ENCODE measurements around the gene BECN2.

Gene BECN2

GRCh38 chr1:241994171-241994570, 36.6 kb downstream of the BECN2 start:
- TF ChIP-seq PAX5 (IDR thresholded peaks at IDR 0.05; ENCODE audit: insufficient read depth, low read length, severe bottlenecking): no peak
- no peak for TF ChIP-seq SPI1 (IDR thresholded peaks at IDR 0.05; ENCODE audit: low read depth, low read length)
- TF ChIP-seq POU2F2 (IDR thresholded peaks at IDR 0.05; ENCODE audit: low read depth, low read length): no peak
- TF ChIP-seq TAF1 (IDR thresholded peaks at IDR 0.05; ENCODE audit: low read depth, low read length): no peak
- TF ChIP-seq POLR2A (IDR thresholded peaks at IDR 0.05; ENCODE audit: low read depth, low read length): no peak
- TF ChIP-seq POLR2AphosphoS5 (IDR thresholded peaks at IDR 0.05; ENCODE audit: low read depth, low read length): no peak
- DNase-seq (ENCODE audit: insufficient read length, low spot score) (no peak), FAIRE-seq (no peak)

- DNase-seq (ENCODE audit: insufficient read length, low spot score): no peak
- no peak for TF ChIP-seq TAF1 (IDR thresholded peaks at IDR 0.05; ENCODE audit: low read depth, low read length)
- TF ChIP-seq SPI1 (IDR thresholded peaks at IDR 0.05; ENCODE audit: low read depth, low read length): no peak
- TF ChIP-seq POLR2AphosphoS5 (IDR thresholded peaks at IDR 0.05; ENCODE audit: low read depth, low read length): no peak
- TF ChIP-seq POU2F2 (IDR thresholded peaks at IDR 0.05; ENCODE audit: low read depth, low read length): no peak
- TF ChIP-seq POLR2A (IDR thresholded peaks at IDR 0.05; ENCODE audit: low read depth, low read length): no peak
- TF ChIP-seq PAX5 (IDR thresholded peaks at IDR 0.05; ENCODE audit: insufficient read depth, low read length, severe bottlenecking): no peak
- no peak for FAIRE-seq
Measured at GRCh38 chr1:241997401-241997998, 39.9 kb downstream of the BECN2 start.

DNA sequence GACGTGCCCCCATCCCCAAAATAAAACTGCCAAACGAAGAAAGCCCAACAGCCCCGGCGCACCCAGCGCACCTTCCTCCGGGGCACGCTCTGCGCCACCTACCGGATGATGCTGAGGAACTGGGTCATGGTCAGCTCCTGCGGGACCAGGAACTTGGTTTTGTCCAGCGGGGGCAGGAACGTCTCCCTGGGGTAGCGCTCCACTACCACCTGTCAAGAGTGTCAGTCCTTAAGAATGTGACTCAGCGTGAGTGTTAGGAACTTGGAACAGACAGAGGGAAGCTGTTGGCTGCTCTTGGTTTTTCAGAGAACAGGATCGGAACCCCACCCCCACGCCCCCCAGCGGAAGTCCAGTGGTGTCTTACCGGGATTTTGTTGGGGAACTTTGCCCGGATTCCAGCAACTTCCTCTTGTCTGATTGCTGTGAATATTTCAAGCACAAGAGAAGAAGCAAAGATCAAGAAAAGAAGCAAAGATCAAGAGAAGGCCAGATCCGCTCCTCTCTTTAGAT, 40.9 kb downstream of the BECN2 start:
- DNase-seq (ENCODE audit: insufficient read length, low spot score): no peak
- FAIRE-seq: no peak
- TF ChIP-seq POU2F2 (IDR thresholded peaks at IDR 0.05; ENCODE audit: low read depth, low read length): no peak
- TF ChIP-seq PAX5 (IDR thresholded peaks at IDR 0.05; ENCODE audit: insufficient read depth, low read length, severe bottlenecking): no peak
- no peak for TF ChIP-seq POLR2A (IDR thresholded peaks at IDR 0.05; ENCODE audit: low read depth, low read length)
- no peak for TF ChIP-seq POLR2AphosphoS5 (IDR thresholded peaks at IDR 0.05; ENCODE audit: low read depth, low read length)
- no peak for TF ChIP-seq TAF1 (IDR thresholded peaks at IDR 0.05; ENCODE audit: low read depth, low read length)
- TF ChIP-seq SPI1 (IDR thresholded peaks at IDR 0.05; ENCODE audit: low read depth, low read length): no peak; the same call in 1 of the 2 replicates

GRCh38 chr1:241999026-241999425, 41.5 kb downstream of the BECN2 start, which contains the start of gene MAP1LC3C:
Gene MAP1LC3C, minus strand, starts transcription at chr1:241999098. Its CDS starts 90 bp downstream, at chr1:241999008.
- TF ChIP-seq POLR2AphosphoS5 (IDR thresholded peaks at IDR 0.05; ENCODE audit: low read depth, low read length) (no peak), PAX5 (IDR thresholded peaks at IDR 0.05; ENCODE audit: insufficient read depth, low read length, severe bottlenecking) (no peak), POLR2A (IDR thresholded peaks at IDR 0.05; ENCODE audit: low read depth, low read length) (no peak), TAF1 (IDR thresholded peaks at IDR 0.05; ENCODE audit: low read depth, low read length) (no peak), SPI1 (IDR thresholded peaks at IDR 0.05; ENCODE audit: low read depth, low read length) (no peak), POU2F2 (IDR thresholded peaks at IDR 0.05; ENCODE audit: low read depth, low read length) (no peak)
- no peak for FAIRE-seq
- no peak for DNase-seq (ENCODE audit: insufficient read length, low spot score)

DNA sequence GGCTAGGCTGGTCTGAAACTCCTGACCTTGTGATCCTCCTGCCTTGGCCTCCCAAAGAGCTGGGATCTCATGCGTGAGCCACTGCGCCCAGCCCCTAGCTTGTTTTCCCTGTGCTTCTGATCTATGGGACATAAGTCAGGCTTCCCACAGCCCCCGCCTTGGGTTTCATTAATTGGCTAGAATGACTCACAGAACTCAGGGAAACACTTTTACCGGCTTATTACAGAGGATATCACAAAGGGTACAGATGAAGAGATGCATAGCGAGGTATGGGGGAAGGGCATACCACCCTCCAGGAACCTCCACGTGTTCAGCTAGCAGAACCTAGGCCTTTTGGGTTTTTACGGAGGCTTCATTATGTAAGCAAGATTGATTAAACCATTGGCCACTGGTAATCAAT, 42.9 kb downstream of the BECN2 start:
- FAIRE-seq: no peak
- TF ChIP-seq POLR2AphosphoS5 (IDR thresholded peaks at IDR 0.05; ENCODE audit: low read depth, low read length) (no peak), PAX5 (IDR thresholded peaks at IDR 0.05; ENCODE audit: insufficient read depth, low read length, severe bottlenecking) (no peak), POU2F2 (IDR thresholded peaks at IDR 0.05; ENCODE audit: low read depth, low read length) (no peak), SPI1 (IDR thresholded peaks at IDR 0.05; ENCODE audit: low read depth, low read length) (no peak), POLR2A (IDR thresholded peaks at IDR 0.05; ENCODE audit: low read depth, low read length) (no peak), TAF1 (IDR thresholded peaks at IDR 0.05; ENCODE audit: low read depth, low read length) (no peak)
- DNase-seq (ENCODE audit: insufficient read length, low spot score): no peak

DNA sequence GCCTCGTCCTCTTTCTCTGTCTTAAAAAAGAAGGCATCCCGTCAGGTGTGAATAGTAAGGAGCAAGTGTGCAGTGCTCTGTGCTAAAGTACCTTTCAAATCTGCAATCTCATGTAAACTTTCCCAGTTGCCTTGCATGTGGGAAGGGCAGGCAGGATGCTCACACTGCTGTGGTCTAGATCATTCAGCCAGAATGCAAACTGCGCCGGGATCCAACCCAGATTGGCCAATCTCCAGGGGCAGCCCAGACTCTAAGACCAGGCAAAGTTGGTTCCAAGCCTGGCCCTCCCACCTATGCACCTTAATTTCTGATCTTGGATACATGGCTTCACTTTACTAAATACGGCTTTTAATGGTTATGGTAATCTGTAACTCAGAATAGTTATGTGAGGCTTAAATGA, 44.5 kb downstream of the BECN2 start:
- FAIRE-seq: no peak
- TF ChIP-seq POU2F2 (IDR thresholded peaks at IDR 0.05; ENCODE audit: low read depth, low read length) (no peak), POLR2AphosphoS5 (IDR thresholded peaks at IDR 0.05; ENCODE audit: low read depth, low read length) (no peak), POLR2A (IDR thresholded peaks at IDR 0.05; ENCODE audit: low read depth, low read length) (no peak), TAF1 (IDR thresholded peaks at IDR 0.05; ENCODE audit: low read depth, low read length) (no peak), SPI1 (IDR thresholded peaks at IDR 0.05; ENCODE audit: low read depth, low read length) (no peak), PAX5 (IDR thresholded peaks at IDR 0.05; ENCODE audit: insufficient read depth, low read length, severe bottlenecking) (no peak)
- DNase-seq (ENCODE audit: insufficient read length, low spot score): no peak

DNA sequence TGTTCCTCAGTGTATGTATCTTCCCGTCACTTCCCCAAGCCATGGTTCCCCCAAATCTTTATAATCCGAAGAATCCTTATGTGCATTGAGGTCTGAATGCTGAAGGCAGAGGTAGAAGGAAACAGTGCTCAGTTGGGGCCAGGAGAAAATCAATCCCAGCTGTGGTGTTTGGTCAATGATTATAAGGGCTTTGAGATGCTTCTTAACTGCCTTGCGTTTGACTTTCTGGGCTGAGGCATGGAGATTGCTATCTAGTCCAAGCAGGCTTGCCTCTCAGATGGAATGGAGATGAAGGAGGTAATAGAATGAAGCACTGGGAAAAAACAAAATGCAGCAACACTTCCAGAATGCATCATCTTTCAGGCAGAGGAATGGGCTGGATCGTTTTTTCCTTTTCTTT, 44.9 kb downstream of the BECN2 start:
- FAIRE-seq (no peak), DNase-seq (ENCODE audit: insufficient read length, low spot score) (no peak)
- no peak for TF ChIP-seq POU2F2 (IDR thresholded peaks at IDR 0.05; ENCODE audit: low read depth, low read length)
- no peak for TF ChIP-seq PAX5 (IDR thresholded peaks at IDR 0.05; ENCODE audit: insufficient read depth, low read length, severe bottlenecking)
- no peak for TF ChIP-seq POLR2A (IDR thresholded peaks at IDR 0.05; ENCODE audit: low read depth, low read length)
- TF ChIP-seq SPI1 (IDR thresholded peaks at IDR 0.05; ENCODE audit: low read depth, low read length): no peak
- no peak for TF ChIP-seq TAF1 (IDR thresholded peaks at IDR 0.05; ENCODE audit: low read depth, low read length)
- TF ChIP-seq POLR2AphosphoS5 (IDR thresholded peaks at IDR 0.05; ENCODE audit: low read depth, low read length): no peak

- FAIRE-seq (no peak), DNase-seq (ENCODE audit: insufficient read length, low spot score) (no peak)
- TF ChIP-seq POLR2AphosphoS5 (IDR thresholded peaks at IDR 0.05; ENCODE audit: low read depth, low read length): no peak
- TF ChIP-seq SPI1 (IDR thresholded peaks at IDR 0.05; ENCODE audit: low read depth, low read length): no peak
- no peak for TF ChIP-seq POLR2A (IDR thresholded peaks at IDR 0.05; ENCODE audit: low read depth, low read length)
- TF ChIP-seq PAX5 (IDR thresholded peaks at IDR 0.05; ENCODE audit: insufficient read depth, low read length, severe bottlenecking): no peak
- no peak for TF ChIP-seq TAF1 (IDR thresholded peaks at IDR 0.05; ENCODE audit: low read depth, low read length)
- no peak for TF ChIP-seq POU2F2 (IDR thresholded peaks at IDR 0.05; ENCODE audit: low read depth, low read length)
Measured at GRCh38 chr1:242004751-242005495, 47.4 kb downstream of the BECN2 start.

GRCh38 chr1:242005866-242006535, 48.4 kb downstream of the BECN2 start:
- FAIRE-seq (no peak), DNase-seq (ENCODE audit: insufficient read length, low spot score) (no peak)
- TF ChIP-seq TAF1 (IDR thresholded peaks at IDR 0.05; ENCODE audit: low read depth, low read length) (no peak), PAX5 (IDR thresholded peaks at IDR 0.05; ENCODE audit: insufficient read depth, low read length, severe bottlenecking) (no peak), SPI1 (IDR thresholded peaks at IDR 0.05; ENCODE audit: low read depth, low read length) (no peak), POLR2AphosphoS5 (IDR thresholded peaks at IDR 0.05; ENCODE audit: low read depth, low read length) (no peak), POU2F2 (IDR thresholded peaks at IDR 0.05; ENCODE audit: low read depth, low read length) (no peak), POLR2A (IDR thresholded peaks at IDR 0.05; ENCODE audit: low read depth, low read length) (no peak)

Data from GM12891 (cell line).